IMR-90 (cell line): ENCODE results near the gene LRRC34. TPM values are rescaled to one million over a fixed set of nuclear protein-coding genes. Genes with fewer than 3 reads are reported as not detected.
A peak's percentile ranks its signal among the peaks of the same experiment; 100 is the strongest.

Experiments
- ATAC-seq: fragments of 200-7000 bp; cut with Tn5 transposase; 2 replicates; pipeline ENCODE4 v1.9.1; 2020; ENCODE audit warnings: low read depth, mild to moderate bottlenecking, moderate library complexity
- BruUV-seq: library from RNA; stranded (reverse); fragments of 400-500 nt; replicated peaks from 2 replicates; lab custom pipeline; 2021; lab: Mats Ljungman, UMichigan
- CTCF ChIA-PET: fragments of 300-600 bp; formaldehyde crosslinking; extraction: SDS; loops from one replicate; lab custom pipeline; 2021; ENCODE audit warnings: antibody characterized with exemption; lab: Yijun Ruan, JAX
- POLR2A ChIA-PET: fragments of 300-600 bp; sonication (Branson Sonifier 250); formaldehyde crosslinking; loops from one replicate; lab custom pipeline; 2022; ENCODE audit warnings: antibody characterized with exemption; ENCODE audit not compliant: unreplicated experiment; lab: Charles Lee
- DNase-seq: peaks from one replicate; pipeline ENCODE4 v3.0.0; 2013
- H2AFZ ChIP-seq: replicated peaks from 2 replicates; pipeline ENCODE3; 2013; ENCODE audit warnings: low read length, mild to moderate bottlenecking; ENCODE audit not compliant: poor library complexity
- H2AK5ac ChIP-seq: 2 replicates; pipeline ENCODE4 v1.6.1; 2013; ENCODE audit warnings: low read depth, low read length, inconsistent platforms
- H2AK9ac ChIP-seq: replicated peaks from 2 replicates; pipeline ENCODE3; 2013; ENCODE audit warnings: mild to moderate bottlenecking, low read depth, low read length, moderate library complexity; ENCODE audit not compliant: poor library complexity
- H2BK120ac ChIP-seq: 2 replicates; pipeline ENCODE4 v1.6.1; 2013; ENCODE audit warnings: low read depth, low read length, inconsistent platforms
- H2BK15ac ChIP-seq: 3 replicates; pipeline ENCODE4 v1.6.1; 2013; ENCODE audit warnings: low read depth, low read length, inconsistent platforms
- H2BK20ac ChIP-seq: 2 replicates; pipeline ENCODE4 v1.6.1; 2013; ENCODE audit warnings: low read depth, mild to moderate bottlenecking, inconsistent platforms, low read length, moderate library complexity
- H2BK5ac ChIP-seq: 2 replicates; pipeline ENCODE4 v1.6.1; 2013; ENCODE audit warnings: mild to moderate bottlenecking, low read depth, low read length, inconsistent platforms; ENCODE audit not compliant: poor library complexity, severe bottlenecking
- H3K14ac ChIP-seq: replicated peaks from 2 replicates; pipeline ENCODE4 v1.6.1; 2013; ENCODE audit warnings: low read depth, low read length, inconsistent platforms
- H3K18ac ChIP-seq: 2 replicates; pipeline ENCODE4 v1.6.1; 2013; ENCODE audit warnings: low read depth, low read length, control low read depth
- H3K23ac ChIP-seq: 2 replicates; pipeline ENCODE4 v1.6.1; 2013; ENCODE audit warnings: low read depth, low read length, inconsistent platforms
- H3K27ac ChIP-seq: 2 replicates; pipeline ENCODE4 v1.5.1; 2013; ENCODE audit warnings: mild to moderate bottlenecking, control low read depth, low read length; ENCODE audit not compliant: insufficient read depth
- H3K27me3 ChIP-seq: 2 replicates; pipeline ENCODE4 v1.6.1; 2013; ENCODE audit warnings: low read length; ENCODE audit not compliant: control insufficient read depth, insufficient read depth
- H3K36me3 ChIP-seq: 2 replicates; pipeline ENCODE4 v1.6.1; 2013; ENCODE audit warnings: low read length, mixed read lengths; ENCODE audit not compliant: control insufficient read depth, insufficient read depth
- H3K4ac ChIP-seq: 2 replicates; pipeline ENCODE4 v1.6.1; 2013; ENCODE audit warnings: low read depth, low read length, inconsistent platforms
- H3K4me1 ChIP-seq: 2 replicates; pipeline ENCODE4 v1.6.1; 2013; ENCODE audit warnings: low read length, mixed read lengths; ENCODE audit not compliant: control insufficient read depth, insufficient read depth
- H3K4me2 ChIP-seq: 2 replicates; pipeline ENCODE4 v1.6.1; 2013; ENCODE audit warnings: low read depth, mild to moderate bottlenecking, control low read depth, low read length, moderate library complexity
- H3K4me3 ChIP-seq: 2 replicates; pipeline ENCODE4 v1.5.1; 2013; ENCODE audit warnings: low read depth, mild to moderate bottlenecking, control low read depth, low read length, moderate library complexity; ENCODE audit not compliant: insufficient read depth
- H3K56ac ChIP-seq: 2 replicates; pipeline ENCODE4 v1.6.1; 2013; ENCODE audit warnings: low read length, inconsistent platforms; ENCODE audit not compliant: insufficient read depth; ENCODE audit errors: extremely low read depth
- H3K79me1 ChIP-seq, 2 experiments: 2 replicates each; pipeline ENCODE4 v1.6.1; 2013; ENCODE audit warnings: low read length in 2 of 2, inconsistent platforms in 1 of 2, low read depth in 1 of 2
- H3K9ac ChIP-seq: 2 replicates; pipeline ENCODE4 v1.6.1; 2013; ENCODE audit warnings: low read depth, low read length, control low read depth
- H3K9me1 ChIP-seq: 2 replicates; pipeline ENCODE4 v1.6.1; 2013; ENCODE audit warnings: low read length, inconsistent platforms; ENCODE audit not compliant: insufficient read depth
- H3K9me3 ChIP-seq: 2 replicates; pipeline ENCODE4 v1.6.1; 2013; ENCODE audit warnings: low read length; ENCODE audit not compliant: control insufficient read depth, insufficient read depth
- H4K20me1 ChIP-seq: 2 replicates; pipeline ENCODE4 v1.6.1; 2013; ENCODE audit warnings: low read length, inconsistent platforms; ENCODE audit not compliant: insufficient read depth
- H4K5ac ChIP-seq: 2 replicates; pipeline ENCODE4 v1.6.1; 2013; ENCODE audit warnings: mild to moderate bottlenecking, low read depth, low read length, control low read depth
- H4K8ac ChIP-seq, 2 experiments: 2 replicates each; pipeline ENCODE4 v1.6.1; 2013; ENCODE audit warnings: low read depth in 2 of 2, low read length in 2 of 2, control low read depth in 1 of 2, inconsistent platforms in 1 of 2
- H4K91ac ChIP-seq: 2 replicates; pipeline ENCODE4 v1.6.1; 2013; ENCODE audit warnings: low read depth, low read length, inconsistent platforms; ENCODE audit not compliant: insufficient read depth
- MAFK ChIP-seq: IDR thresholded peaks from 2 replicates; pipeline ENCODE4 v1.6.1; 2012; ENCODE audit warnings: low read depth, low read length, improper control_type of control experiment
- NFE2L2 ChIP-seq: fragments of 150-350 bp; IDR thresholded peaks from 2 replicates; pipeline ENCODE4 v1.6.1; 2016; ENCODE audit warnings: low read depth, mild to moderate bottlenecking, low read length
- whole genome bisulfite sequencing, 2 experiments: methylation state at CpG; one replicate each; pipeline versions ENCODE4 v1.1.5 to v1.1.7; 2013; ENCODE audit warnings: missing lambda C conversion rate in 2 of 2; ENCODE audit not compliant: insufficient read length in 1 of 2; ENCODE audit errors: extremely low coverage in 2 of 2; 5-methylcytosine and 5-hydroxymethylcytosine counted together
- dilution Hi-C: fragments of 300-500 bp; cut with HindIII; formaldehyde crosslinking; loops from one replicate; pipeline ENCODE4 v1.14.3; 2018; ENCODE audit warnings: low sequenced_read_pairs; ENCODE audit not compliant: unreplicated experiment
- in situ Hi-C: fragments of 300-500 bp; cut with MboI; formaldehyde crosslinking; loops from 3 replicates; pipeline ENCODE4 v1.14.3; 2019; ENCODE audit warnings: low sequenced_read_pairs, inconsistent platforms, mixed read lengths
- intact Hi-C: fragments of 100-400 bp; cut with micrococcal nuclease; formaldehyde crosslinking; loops from 2 replicates; pipeline ENCODE4 v1.10.0; 2022
- polyA plus RNA-seq, 3 experiments: library from polyadenylated mRNA; depleted of rRNA; stranded (reverse); fragments of >200 nt; gene quantifications; 2 replicates each; pipeline ENCODE4 v1.2.3, GENCODE V29; 2012; ENCODE audit warnings: low replicate concordance in 1 of 3
- total RNA-seq: library from RNA; depleted of rRNA; stranded (reverse); fragments of >200 nt; gene quantifications from 2 replicates; pipeline ENCODE4 v1.2.3, GENCODE V29; 2012

The LRRC34 gene
- total and polyA plus RNA-seq, 2 of the 4 experiments (the other 2 are of a cell fraction): 0.90 to 0.91 TPM

GRCh38 chr3:169790687-169791429 is 21.8 kb downstream of the LRRC34 start:
- no peak overlapping the region for H3K4me2 ChIP-seq

More at GRCh38 chr3:169790687-169791429, 21.8 kb downstream of the LRRC34 start:
- Histone ChIP-seq H3K9me1 (0 out of 2 replicates have a peak, but pooled peaks cover 4% of the 10 kb centered on the region), H2AK9ac (no peak overlapping the region), H3K27me3 (no peaks in the 10 kb centered on the region), H4K20me1 (no peaks in the 10 kb centered on the region), H3K79me1 (0 out of 4 replicates have a peak, but pooled peaks cover 0 to 3% of the 10 kb centered on the region in 2 experiments), H2BK5ac (no peak overlapping the region), H3K36me3 (peaks cover 9% of the 10 kb centered on the region), H2BK20ac (no peak overlapping the region), H2BK120ac (no peak overlapping the region), H3K4me1 (peaks cover 4% of the 10 kb centered on the region), H3K18ac (no peak overlapping the region), H3K4me3 (no peak overlapping the region), H3K23ac (no peak overlapping the region), H3K9me3 (no peaks in the 10 kb centered on the region), H4K8ac (no peak overlapping the region), H2BK15ac (no peak overlapping the region), H3K56ac (no peak overlapping the region), H3K9ac (no peak overlapping the region), H2AFZ (no peak overlapping the region), H4K91ac (no peak overlapping the region), H2AK5ac (no peak overlapping the region), H3K4ac (no peak overlapping the region), H3K27ac (no peak overlapping the region), H3K14ac (no peak overlapping the region), H4K5ac (no peak overlapping the region)
- intact Hi-C loops: loop anchor here (5.0 kb wide), 1 partner anchor 201 kb away; no protein-coding TSS in a partner anchor
- POLR2A ChIA-PET: no interaction called here
- in situ Hi-C loops: no loop called here
- peak; percentile 55 for DNase-seq
- BruUV-seq: no TSS peak
- no CpG with 5 or more reads among the region's 4 CpGs for WGBS, 2 experiments
- TF ChIP-seq MAFK (peak; percentile 33; the same call in 1 of the 2 replicates), NFE2L2 (no peak)
- dilution Hi-C loops: no loop called here
- CTCF ChIA-PET: interaction anchor here (0.6 kb wide), 1 partner anchor 744 kb away, joined by 8 read pairs; no protein-coding TSS in a partner anchor
- ATAC-seq: peak; percentile 35; the same call in 1 of the 2 replicates
